GM06990 (cell line): Measurements from ENCODE around the gene GIPC2.
"Not testable (repeated sequence)": the region's sequence is repeated elsewhere in the genome, so short reads cannot be mapped to it uniquely, and the experiment has no call there.

ENCODE experiments used
- DNase-seq: peaks from one replicate; pipeline ENCODE4 v3.0.0-alpha.2; 2011; ENCODE audit not compliant: insufficient read length; ENCODE audit errors: extremely low read depth
- H3K27me3 ChIP-seq: replicated peaks from 2 replicates; pipeline ENCODE4 v1.6.0; 2011; ENCODE audit warnings: low read length; ENCODE audit not compliant: control insufficient read depth, insufficient read depth
- H3K36me3 ChIP-seq: 2 replicates; pipeline ENCODE4 v1.5.1; 2011; ENCODE audit warnings: low read length; ENCODE audit not compliant: control insufficient read depth, insufficient read depth
- H3K4me3 ChIP-seq: replicated peaks from 2 replicates; pipeline ENCODE4 v1.5.1; 2011; ENCODE audit warnings: low read depth, mild to moderate bottlenecking, control low read depth, low read length
- CTCF ChIP-seq: IDR thresholded peaks from 2 replicates; pipeline ENCODE4 v1.5.1; 2011; ENCODE audit warnings: low read length, control low read depth, mild to moderate bottlenecking, inconsistent platforms; ENCODE audit not compliant: insufficient read depth, poor library complexity, severe bottlenecking

Gene GIPC2

GRCh38 chr1:78101514-78101913 is 55.7 kb downstream of the GIPC2 start:
- DNase-seq, result no peak
- no peak overlapping the region for H3K4me3 ChIP-seq
- TF ChIP-seq CTCF, result no peak

GRCh38 chr1:78102082-78102481 is 56.3 kb downstream of the GIPC2 start:
- H3K4me3 ChIP-seq, result no peak overlapping the region
- TF ChIP-seq CTCF, result no peak
- no peak for DNase-seq
- H3K27me3 ChIP-seq, result no peaks in the 10 kb centered on the region
- H3K36me3 ChIP-seq, result no peaks in the 10 kb centered on the region

More at GRCh38 chr1:78101514-78101913, 55.7 kb downstream of the GIPC2 start:
- H3K27me3 ChIP-seq, result no peaks in the 10 kb centered on the region
- H3K36me3 ChIP-seq, result no peaks in the 10 kb centered on the region

GRCh38 chr1:78102916-78103315 is 57.1 kb downstream of the GIPC2 start:
- H3K36me3 ChIP-seq, result no peaks in the 10 kb centered on the region
- no peak for TF ChIP-seq CTCF
- no peak for DNase-seq
- H3K27me3 ChIP-seq, result no peaks in the 10 kb centered on the region
- H3K4me3 ChIP-seq, result no peak overlapping the region

GRCh38 chr1:78104322-78104721 is 58.6 kb downstream of the GIPC2 start:
- no peak for DNase-seq
- Histone ChIP-seq H3K4me3 (no peak overlapping the region), H3K36me3 (no peaks in the 10 kb centered on the region), H3K27me3 (no peaks in the 10 kb centered on the region)
- TF ChIP-seq CTCF, result no peak

GRCh38 chr1:78109659-78110058 is 63.9 kb downstream of the GIPC2 start:
- not testable (repeated sequence) for H3K27me3 ChIP-seq, H3K4me3 ChIP-seq, H3K36me3 ChIP-seq, DNase-seq

DNA sequence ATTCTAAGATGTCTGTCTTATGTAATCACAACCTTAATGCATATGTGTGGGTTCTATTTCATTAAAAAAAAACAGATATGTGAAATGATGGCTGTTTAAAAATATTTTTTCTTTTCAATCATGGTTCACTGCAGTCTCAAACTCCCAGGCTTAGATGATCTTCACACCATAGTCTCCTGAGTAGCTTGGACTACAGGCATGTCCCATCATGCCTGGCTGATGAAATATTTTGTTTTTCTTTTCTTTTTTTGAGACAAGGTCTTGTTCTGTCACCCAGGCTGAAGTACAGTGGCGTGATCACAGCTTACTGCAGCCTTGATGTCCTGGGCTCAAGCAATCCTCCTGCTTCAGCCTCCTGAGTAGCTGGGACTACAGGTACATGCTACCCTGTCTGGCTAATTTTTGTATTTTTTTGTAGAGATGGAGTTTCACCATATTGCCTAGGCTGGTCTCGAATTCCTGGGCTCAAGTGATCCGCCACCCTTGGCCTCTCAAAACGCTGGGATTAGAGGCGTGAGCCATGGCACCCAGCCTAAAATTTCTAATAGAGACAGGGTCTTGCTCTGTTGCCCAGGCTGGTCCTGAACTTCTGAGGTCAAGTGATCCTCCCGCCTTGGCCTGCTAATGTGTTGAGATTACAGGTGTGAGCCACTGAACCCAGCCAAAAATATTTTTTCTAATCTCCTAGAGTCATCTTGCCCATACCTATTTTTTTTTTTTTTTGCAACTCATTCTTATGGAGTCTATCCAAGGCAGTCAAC is 67.6 kb downstream of the GIPC2 start:
- no peak for DNase-seq
- no peak for TF ChIP-seq CTCF
- Histone ChIP-seq H3K36me3 (no peaks in the 10 kb centered on the region), H3K27me3 (no peaks in the 10 kb centered on the region), H3K4me3 (no peak overlapping the region)
